Measurements from ENCODE around the gene RABEP2.
A peak's percentile ranks its signal among the peaks of the same experiment; 100 is the strongest.

DNA sequence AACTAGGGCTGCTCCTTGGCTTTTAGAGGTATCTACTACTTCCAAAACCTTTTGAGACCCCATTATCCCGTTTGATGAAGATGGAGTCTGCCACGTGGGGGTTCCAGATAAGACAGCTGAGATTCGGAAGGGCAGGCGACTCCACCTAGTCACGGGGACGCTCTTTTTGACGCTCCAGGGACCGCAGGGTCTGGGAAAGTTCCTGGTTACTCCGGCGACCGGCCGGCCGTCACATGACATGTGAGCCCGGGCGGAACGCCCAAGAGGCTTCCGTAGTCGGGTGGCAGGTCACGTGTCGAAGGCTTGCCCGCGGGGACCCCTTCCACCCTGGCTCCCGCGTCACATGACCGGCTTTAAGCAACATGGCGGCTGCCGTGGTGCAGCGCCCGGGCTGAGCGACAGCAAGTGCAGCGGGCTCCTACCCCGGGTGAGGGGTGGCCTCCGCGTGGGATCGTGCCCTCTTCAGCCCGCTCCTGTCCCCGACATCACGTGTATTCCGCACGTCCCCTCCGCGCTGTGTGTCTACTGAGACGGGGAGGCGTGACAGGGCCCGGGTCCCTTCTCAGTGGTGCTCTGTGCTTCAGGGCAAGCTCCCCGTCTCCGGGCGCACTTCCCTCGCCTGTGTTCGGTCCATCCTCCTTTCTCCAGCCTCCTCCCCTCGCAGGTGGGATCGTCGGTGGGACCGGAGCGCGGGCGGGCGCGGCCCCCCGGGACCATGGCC lies 49.6 kb upstream of the RABEP2 start, which contains the start of gene SPNS1:
- no peak for TF ChIP-seq NFXL1 (CRISPR knock-in tag; IDR thresholded peaks at IDR 0.05)
- no peak for TF ChIP-seq ZBED1 (IDR thresholded peaks at IDR 0.05)
- TF ChIP-seq ATF7 (IDR thresholded peaks at IDR 0.05), result peak; percentile 79
